Panc1 (cell line): ENCODE measurements around the gene SCIMP. TPM values are rescaled to one million over a fixed set of nuclear protein-coding genes. Genes with fewer than 3 reads are reported as not detected.

Experiments
- ATAC-seq: fragments of 200-7000 bp; cut with Tn5 transposase; 2 replicates; pipeline ENCODE4 v1.9.1; 2020; ENCODE audit warnings: mild to moderate bottlenecking, moderate library complexity
- BruUV-seq: library from RNA; stranded (reverse); fragments of 400-500 nt; replicated peaks from 2 replicates; lab custom pipeline; 2021; lab: Mats Ljungman, UMichigan
- CTCF ChIA-PET: fragments of 300-600 bp; sonication (Branson Sonifier 250); formaldehyde crosslinking; loops from one replicate; lab custom pipeline; 2022; ENCODE audit warnings: antibody characterized with exemption; lab: Charles Lee
- POLR2A ChIA-PET: fragments of 300-600 bp; sonication (Branson Sonifier 250); formaldehyde crosslinking; loops from one replicate; lab custom pipeline; 2022; ENCODE audit warnings: antibody characterized with exemption; lab: Charles Lee
- DNase-seq: peaks from one replicate; pipeline ENCODE4 v3.0.0-alpha.2; 2010; ENCODE audit warnings: low read depth, low spot score
- H3K27ac ChIP-seq: 2 replicates; pipeline ENCODE4 v1.5.1; 2011; ENCODE audit warnings: mild to moderate bottlenecking, low read length, inconsistent platforms
- H3K27me3 ChIP-seq: fragments of 200-500 bp; sonication (Bioruptor generic); 2 replicates; pipeline ENCODE4 v1.6.0; 2014; ENCODE audit warnings: low read length, inconsistent platforms; ENCODE audit not compliant: control insufficient read depth, insufficient read depth
- H3K36me3 ChIP-seq: fragments of 200-500 bp; sonication (Bioruptor generic); 2 replicates; pipeline ENCODE4 v1.5.1; 2014; ENCODE audit warnings: inconsistent platforms, mild to moderate bottlenecking, low read length, moderate library complexity; ENCODE audit not compliant: control insufficient read depth, insufficient read depth
- H3K4me1 ChIP-seq: 2 replicates; pipeline ENCODE4 v1.5.1; 2011; ENCODE audit warnings: inconsistent platforms, mild to moderate bottlenecking, low read length, moderate library complexity; ENCODE audit not compliant: control insufficient read depth, insufficient read depth
- H3K4me3 ChIP-seq, 2 experiments: 2 replicates each; pipeline ENCODE4 v1.5.1; 2011 to 2012; ENCODE audit warnings: low read depth in 2 of 2, low read length in 2 of 2, mild to moderate bottlenecking in 2 of 2, inconsistent platforms in 1 of 2, moderate library complexity in 1 of 2
- H3K9me3 ChIP-seq: fragments of 200-500 bp; sonication (Bioruptor generic); 2 replicates; pipeline ENCODE4 v1.5.1; 2014; ENCODE audit warnings: low read depth, mild to moderate bottlenecking, inconsistent platforms, low read length, moderate library complexity; ENCODE audit not compliant: control insufficient read depth, insufficient read depth
- CTCF ChIP-seq: fragments of 450-650 bp; IDR thresholded peaks from 2 replicates; pipeline ENCODE4 v1.5.1; 2017; ENCODE audit warnings: mild to moderate bottlenecking
- POLR2AphosphoS5 ChIP-seq: IDR thresholded peaks from 2 replicates; pipeline ENCODE4 v1.6.1; 2012; ENCODE audit warnings: mild to moderate bottlenecking, low read depth, low read length, moderate library complexity
- REST ChIP-seq, 2 experiments: IDR thresholded peaks; 2 replicates each; pipeline ENCODE4 v1.6.1; 2011 to 2012; ENCODE audit warnings: low read depth in 2 of 2, control low read depth in 1 of 2, low read length in 1 of 2, mild to moderate bottlenecking in 1 of 2, moderate library complexity in 1 of 2; ENCODE audit not compliant: insufficient read depth in 1 of 2
- SIN3A ChIP-seq: IDR thresholded peaks from 2 replicates; pipeline ENCODE4 v1.6.1; 2012; ENCODE audit warnings: low read depth, mild to moderate bottlenecking, low read length, moderate library complexity, borderline replicate concordance; ENCODE audit not compliant: insufficient read depth
- TCF7L2 ChIP-seq: IDR thresholded peaks from 2 replicates; pipeline ENCODE4 v1.6.1; 2011; ENCODE audit warnings: mild to moderate bottlenecking, low read depth, low read length, inconsistent platforms
- in situ Hi-C: cut with HindIII; loops from 2 replicates; pipeline ENCODE4 v1.10.0; 2016; ENCODE audit warnings: low sequenced_read_pairs, low pct_unique_long_range_greater_than_20kb
- intact Hi-C: fragments of 100-400 bp; cut with micrococcal nuclease; formaldehyde crosslinking; loops from one replicate; pipeline ENCODE4 v1.10.0; 2022; ENCODE audit not compliant: unreplicated experiment
- total RNA-seq: library from RNA; stranded (reverse); gene quantifications from one replicate; pipeline ENCODE4 v1.2.1, GENCODE V29; 2021; ENCODE audit not compliant: unreplicated experiment

SCIMP gene
- total RNA-seq, 1 experiment from 2014 or later = not detected

- ATAC-seq = no peak
- in situ Hi-C loops = no loop called here
- no peak for DNase-seq
- no peak overlapping the region for H3K4me3 ChIP-seq
- no peaks in the 10 kb centered on the region for H3K36me3 ChIP-seq
- H3K27me3 ChIP-seq = no peaks in the 10 kb centered on the region
- intact Hi-C loops = no loop called here
- no peak overlapping the region for H3K27ac ChIP-seq
- no peaks in the 10 kb centered on the region for H3K9me3 ChIP-seq
- no TSS peak for BruUV-seq
- ChIA-PET POLR2A (interaction anchor here (0.5 kb wide), 1 partner anchor 51 kb away, joined by 5 read pairs; no protein-coding TSS in a partner anchor), CTCF (no interaction called here)
- no peaks in the 10 kb centered on the region for H3K4me1 ChIP-seq
- TF ChIP-seq POLR2AphosphoS5 (no peak), TCF7L2 (no peak), CTCF (no peak), REST (IDR thresholded peaks at IDR 0.05; ENCODE audit: insufficient read depth in 1 of 2, low read depth in 2 of 2, low read length in 1 of 2) (no peak), SIN3A (no peak)
Observed at GRCh38 chr17:5254903-5255521, 20.4 kb upstream of the SCIMP start.

- CTCF ChIA-PET = no interaction called here
- BruUV-seq = no TSS peak
Observed at GRCh38 chr17:5254414-5254813, 19.8 kb upstream of the SCIMP start.

More at GRCh38 chr17:5254414-5254813, 19.8 kb upstream of the SCIMP start:
- H3K4me1 ChIP-seq = no peaks in the 10 kb centered on the region
- no peak overlapping the region for H3K4me3 ChIP-seq
- H3K27ac ChIP-seq = no peak overlapping the region
- TF ChIP-seq CTCF (no peak), REST (IDR thresholded peaks at IDR 0.05; ENCODE audit: insufficient read depth in 1 of 2, low read depth in 2 of 2, low read length in 1 of 2) (no peak), POLR2AphosphoS5 (no peak), TCF7L2 (no peak), SIN3A (no peak)
- no peaks in the 10 kb centered on the region for H3K36me3 ChIP-seq
- intact Hi-C loops = no loop called here
- no peaks in the 10 kb centered on the region for H3K27me3 ChIP-seq
- POLR2A ChIA-PET = interaction anchor here (0.5 to 0.7 kb wide), 2 partner anchors 52 to 178 kb away, joined by 5 to 8 read pairs; no protein-coding TSS in a partner anchor
- ATAC-seq (no peak), DNase-seq (no peak)
- H3K9me3 ChIP-seq = no peaks in the 10 kb centered on the region
- in situ Hi-C loops = no loop called here
